ENCODE results near the gene CNOT9. TPM values are rescaled to one million over a fixed set of nuclear protein-coding genes. Genes with fewer than 3 reads are reported as not detected.
"Not testable (repeated sequence)": the region's sequence is repeated elsewhere in the genome, so short reads cannot be mapped to it uniquely, and the experiment has no call there.

Gene CNOT9
- polyA plus RNA-seq (2011; rRNA removed) (38.3 and 63.7 TPM in 2 replicates), polyA minus RNA-seq (2011; rRNA and poly(A)+ RNA removed) (54.0 and 75.5 TPM in 2 replicates)

DNA sequence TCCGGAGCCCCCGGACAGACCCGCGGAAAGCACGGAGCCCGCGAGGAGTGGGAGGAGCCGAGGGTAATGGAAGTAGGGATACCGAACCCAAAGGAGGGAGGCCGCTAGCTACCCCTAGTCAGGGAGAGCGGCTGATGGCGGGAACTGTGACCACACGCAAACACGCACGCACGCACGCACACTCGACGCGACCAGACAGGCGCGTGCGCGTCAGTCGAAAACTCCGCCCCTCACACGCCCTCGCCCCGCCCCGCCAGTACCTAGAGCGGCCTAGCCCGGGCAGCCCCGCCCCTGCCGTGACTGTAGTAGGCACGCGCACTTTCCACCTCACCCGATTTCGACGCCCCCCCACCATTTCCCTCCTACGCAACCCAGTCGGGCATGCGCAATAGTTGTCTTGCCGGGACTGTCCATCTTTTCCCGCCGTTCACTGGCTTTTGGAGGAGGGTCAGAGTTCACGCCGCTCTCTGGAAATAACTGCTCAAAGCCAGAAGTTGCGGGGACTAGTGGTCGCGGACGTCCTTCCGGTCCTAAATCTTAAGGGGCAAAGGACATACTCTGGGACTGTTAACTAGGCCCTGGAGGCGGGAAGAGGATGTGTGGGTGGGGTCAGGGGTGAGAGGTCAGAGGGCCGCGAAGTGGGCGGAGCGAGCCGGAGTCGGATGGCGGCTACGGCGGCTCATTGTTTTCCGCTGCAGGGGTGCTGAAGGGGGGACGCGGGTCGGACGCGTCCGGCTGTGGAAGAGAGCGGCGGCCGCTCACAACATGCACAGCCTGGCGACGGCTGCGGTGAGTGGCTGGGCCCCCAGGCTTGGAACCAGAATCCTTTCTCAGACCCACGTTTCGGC, at the start of gene CNOT9, which contains the start of gene USP37:
Gene CNOT9, plus strand, starts transcription at position 650 of the 848 bp plus-strand sequence. Its CDS starts 116 bp downstream, at position 766.
Gene USP37, minus strand, starts transcription at position 162 of the 848 bp plus-strand sequence. CDS start 9,698 bp downstream, outside the sequence.
- ChIA-PET POLR2A (interaction anchor here (0.6 kb wide), 1 partner anchor 73 kb away, joined by 5 read pairs; no protein-coding TSS in a partner anchor), CTCF (no interaction called here)
- H3K36me3 ChIP-seq (ENCODE audit: control insufficient read depth, insufficient read depth, low read length): 0 out of 2 replicates have a peak, but pooled peaks cover 1% of the 10 kb centered on the region
- DNase-seq (ENCODE audit: low read depth): peak; percentile 87
- no peaks in the 10 kb centered on the region for H3K27me3 ChIP-seq (ENCODE audit: control insufficient read depth, insufficient read depth, low read length)
- TF ChIP-seq, protein P1, sequence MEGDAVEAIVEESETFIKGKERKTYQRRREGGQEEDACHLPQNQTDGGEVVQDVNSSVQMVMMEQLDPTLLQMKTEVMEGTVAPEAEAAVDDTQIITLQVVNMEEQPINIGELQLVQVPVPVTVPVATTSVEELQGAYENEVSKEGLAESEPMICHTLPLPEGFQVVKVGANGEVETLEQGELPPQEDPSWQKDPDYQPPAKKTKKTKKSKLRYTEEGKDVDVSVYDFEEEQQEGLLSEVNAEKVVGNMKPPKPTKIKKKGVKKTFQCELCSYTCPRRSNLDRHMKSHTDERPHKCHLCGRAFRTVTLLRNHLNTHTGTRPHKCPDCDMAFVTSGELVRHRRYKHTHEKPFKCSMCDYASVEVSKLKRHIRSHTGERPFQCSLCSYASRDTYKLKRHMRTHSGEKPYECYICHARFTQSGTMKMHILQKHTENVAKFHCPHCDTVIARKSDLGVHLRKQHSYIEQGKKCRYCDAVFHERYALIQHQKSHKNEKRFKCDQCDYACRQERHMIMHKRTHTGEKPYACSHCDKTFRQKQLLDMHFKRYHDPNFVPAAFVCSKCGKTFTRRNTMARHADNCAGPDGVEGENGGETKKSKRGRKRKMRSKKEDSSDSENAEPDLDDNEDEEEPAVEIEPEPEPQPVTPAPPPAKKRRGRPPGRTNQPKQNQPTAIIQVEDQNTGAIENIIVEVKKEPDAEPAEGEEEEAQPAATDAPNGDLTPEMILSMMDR (IDR thresholded peaks at IDR 0.05; ENCODE audit: insufficient read depth, low read depth, low read length): no peak
- H3K4me3 ChIP-seq (ENCODE audit: low read depth, low read length): peak within 1 kb of the TSS; percentile 95

DNA sequence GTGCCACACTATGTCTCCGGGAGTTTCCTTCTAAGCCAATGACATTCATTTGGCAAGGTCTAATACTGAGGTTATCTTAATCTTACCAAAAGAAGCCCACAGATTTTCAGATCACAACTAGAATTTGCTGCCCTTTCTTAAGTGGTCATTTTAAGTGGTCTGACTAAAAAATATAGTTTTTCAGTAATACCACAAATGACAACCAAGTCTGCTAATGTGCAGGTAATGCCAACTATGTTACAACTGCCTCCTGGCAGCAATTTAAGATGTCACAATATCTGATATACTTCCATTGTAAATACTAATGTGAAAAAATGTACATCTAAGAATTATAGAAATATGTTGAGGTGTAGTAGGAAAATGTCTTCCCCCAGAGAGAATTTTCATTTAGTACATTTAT, 49.8 kb upstream of the CNOT9 start:
- CTCF ChIA-PET: no interaction called here
- Histone ChIP-seq H3K36me3 (ENCODE audit: control insufficient read depth, insufficient read depth, low read length) (no peaks in the 10 kb centered on the region; the same call in 1 of the 2 replicates), H3K27me3 (ENCODE audit: control insufficient read depth, insufficient read depth, low read length) (no peaks in the 10 kb centered on the region), H3K4me3 (ENCODE audit: low read depth, low read length) (no peak overlapping the region)
- TF ChIP-seq, protein P1 (IDR thresholded peaks at IDR 0.05; ENCODE audit: insufficient read depth, low read depth, low read length): no peak
- DNase-seq (ENCODE audit: low read depth): no peak
- POLR2A ChIA-PET: no interaction called here

- Histone ChIP-seq H3K36me3 (ENCODE audit: control insufficient read depth, insufficient read depth, low read length) (no peaks in the 10 kb centered on the region; the same call in 1 of the 2 replicates), H3K4me3 (ENCODE audit: low read depth, low read length) (no peak overlapping the region), H3K27me3 (ENCODE audit: control insufficient read depth, insufficient read depth, low read length) (no peaks in the 10 kb centered on the region)
- POLR2A ChIA-PET: no interaction called here
- CTCF ChIA-PET: no interaction called here
- TF ChIP-seq, protein P1 (IDR thresholded peaks at IDR 0.05; ENCODE audit: insufficient read depth, low read depth, low read length): no peak
- no peak for DNase-seq (ENCODE audit: low read depth)
These were observed 45.0 kb upstream of the CNOT9 start for GRCh38 chr2:218523651-218524050.

DNA sequence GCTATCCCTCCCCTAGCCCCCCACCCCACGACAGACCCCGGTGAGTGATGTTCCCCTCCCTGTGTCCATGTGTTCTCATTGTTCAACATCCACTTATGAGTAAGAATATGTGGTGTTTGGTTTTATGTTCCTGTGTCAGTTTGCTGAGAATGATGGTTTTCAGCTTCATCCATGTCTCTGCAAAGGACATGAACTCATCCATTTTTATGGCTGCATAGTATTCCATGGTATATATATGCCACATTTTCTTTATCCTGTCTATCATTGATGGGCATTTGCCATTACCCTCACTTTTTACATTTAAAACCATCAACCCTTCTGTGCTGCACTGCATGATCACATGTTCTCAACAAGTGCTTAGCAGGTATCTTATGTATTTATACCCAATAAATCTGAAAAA, 40.2 kb upstream of the CNOT9 start:
- not testable (repeated sequence) for H3K27me3 ChIP-seq (ENCODE audit: control insufficient read depth, insufficient read depth, low read length)
- CTCF ChIA-PET: interaction anchor here (0.6 kb wide), 1 partner anchor 12 kb away, joined by 3 read pairs; no protein-coding TSS in a partner anchor

GRCh38 chr2:218529990-218530389, 38.6 kb upstream of the CNOT9 start:
- no peaks in the 10 kb centered on the region for H3K27me3 ChIP-seq (ENCODE audit: control insufficient read depth, insufficient read depth, low read length)
- H3K36me3 ChIP-seq (ENCODE audit: control insufficient read depth, insufficient read depth, low read length): peaks cover 7% of the 10 kb centered on the region
- ChIA-PET CTCF (interaction anchor here (0.6 to 0.7 kb wide), 2 partner anchors 44 to 238 kb away, joined by 3 read pairs; partner anchors contain the start of gene TMBIM1), POLR2A (no interaction called here)
- no peak for DNase-seq (ENCODE audit: low read depth)
- no peak overlapping the region for H3K4me3 ChIP-seq (ENCODE audit: low read depth, low read length)
- TF ChIP-seq, protein P1 (IDR thresholded peaks at IDR 0.05; ENCODE audit: insufficient read depth, low read depth, low read length): no peak

More for the DNA sequence above, 40.2 kb upstream of the CNOT9 start:
- DNase-seq (ENCODE audit: low read depth); H3K4me3 ChIP-seq (ENCODE audit: low read depth, low read length); POLR2A ChIA-PET; H3K36me3 ChIP-seq (ENCODE audit: control insufficient read depth, insufficient read depth, low read length): not testable (repeated sequence)
